HG03469 (cell line): ENCODE data around the gene PPP1R9B.

Experiments used
- ATAC-seq: cut with Tn5 transposase; IDR thresholded peaks from one replicate; pipeline ENCODE4 v1.9.1; 2021; ENCODE audit warnings: mild to moderate bottlenecking, moderate library complexity, moderate number of reproducible peaks; ENCODE audit not compliant: unreplicated experiment

Gene PPP1R9B

DNA sequence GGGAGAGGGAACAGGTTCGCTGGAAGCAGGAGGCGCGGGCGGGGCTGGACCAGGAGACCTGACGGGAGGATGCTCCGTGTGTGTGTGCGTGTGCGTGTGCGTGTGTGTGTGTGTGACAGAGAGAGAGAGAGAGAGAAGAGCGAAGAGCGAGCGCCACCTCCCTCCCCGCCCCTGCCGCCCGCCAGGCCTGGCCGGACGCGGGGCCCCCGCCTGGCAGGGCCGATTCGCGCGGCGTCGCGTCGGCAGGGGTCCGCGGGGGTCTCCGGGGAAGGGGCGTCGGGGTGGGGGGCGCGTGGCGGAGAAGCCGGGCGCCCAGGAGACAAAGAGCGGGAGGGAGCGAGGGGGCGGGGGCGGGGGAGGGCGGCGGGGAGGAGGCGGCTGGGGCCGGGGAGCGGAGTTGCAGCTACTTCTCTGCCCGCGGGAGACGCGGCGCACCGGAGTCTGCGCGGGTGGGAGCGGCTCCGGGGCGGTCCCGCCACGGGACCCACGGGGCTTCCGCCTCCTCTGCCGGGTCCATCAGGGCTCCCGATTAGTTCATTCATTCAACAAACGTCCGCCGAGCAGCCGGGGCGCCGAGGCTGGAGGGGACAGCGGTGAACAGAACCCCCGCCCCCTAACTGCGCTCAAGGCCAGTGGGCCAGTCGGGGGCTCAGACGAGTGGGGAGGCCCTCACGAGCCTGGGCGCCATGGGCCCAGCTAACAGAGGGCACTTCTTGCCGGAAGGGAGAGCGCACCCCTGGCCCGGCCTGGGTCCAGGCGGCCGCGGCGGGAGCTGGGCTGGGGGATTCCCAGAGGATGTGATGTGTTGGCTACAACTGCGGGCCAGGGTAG lies 20.5 kb downstream of the PPP1R9B start, which contains the start of gene SAMD14:
Gene SAMD14, minus strand, starts transcription at position 433 of the 831 bp plus-strand sequence. CDS start 5,201 bp downstream, outside the sequence.
- ATAC-seq: no peak

DNA sequence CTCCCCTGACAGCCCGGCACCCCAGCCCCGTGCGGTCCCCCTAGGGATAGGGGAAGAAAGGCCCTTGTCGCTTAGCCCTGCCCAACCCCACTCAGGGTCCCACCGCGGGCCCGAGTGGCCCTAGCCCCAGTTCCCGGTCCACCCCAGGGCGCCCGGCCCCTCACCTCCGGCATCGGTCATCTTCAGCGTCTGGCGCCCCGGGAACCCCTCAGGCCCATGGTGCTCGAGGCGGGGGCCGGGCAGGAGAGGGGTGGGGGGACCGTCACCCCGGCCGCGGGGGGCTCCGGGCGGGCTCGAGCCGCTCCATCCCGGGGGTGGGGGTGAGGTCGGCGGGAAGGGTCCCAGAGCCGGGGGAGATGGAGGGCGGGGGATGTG lies 21.1 kb downstream of the PPP1R9B start:
- ATAC-seq: no peak

DNA sequence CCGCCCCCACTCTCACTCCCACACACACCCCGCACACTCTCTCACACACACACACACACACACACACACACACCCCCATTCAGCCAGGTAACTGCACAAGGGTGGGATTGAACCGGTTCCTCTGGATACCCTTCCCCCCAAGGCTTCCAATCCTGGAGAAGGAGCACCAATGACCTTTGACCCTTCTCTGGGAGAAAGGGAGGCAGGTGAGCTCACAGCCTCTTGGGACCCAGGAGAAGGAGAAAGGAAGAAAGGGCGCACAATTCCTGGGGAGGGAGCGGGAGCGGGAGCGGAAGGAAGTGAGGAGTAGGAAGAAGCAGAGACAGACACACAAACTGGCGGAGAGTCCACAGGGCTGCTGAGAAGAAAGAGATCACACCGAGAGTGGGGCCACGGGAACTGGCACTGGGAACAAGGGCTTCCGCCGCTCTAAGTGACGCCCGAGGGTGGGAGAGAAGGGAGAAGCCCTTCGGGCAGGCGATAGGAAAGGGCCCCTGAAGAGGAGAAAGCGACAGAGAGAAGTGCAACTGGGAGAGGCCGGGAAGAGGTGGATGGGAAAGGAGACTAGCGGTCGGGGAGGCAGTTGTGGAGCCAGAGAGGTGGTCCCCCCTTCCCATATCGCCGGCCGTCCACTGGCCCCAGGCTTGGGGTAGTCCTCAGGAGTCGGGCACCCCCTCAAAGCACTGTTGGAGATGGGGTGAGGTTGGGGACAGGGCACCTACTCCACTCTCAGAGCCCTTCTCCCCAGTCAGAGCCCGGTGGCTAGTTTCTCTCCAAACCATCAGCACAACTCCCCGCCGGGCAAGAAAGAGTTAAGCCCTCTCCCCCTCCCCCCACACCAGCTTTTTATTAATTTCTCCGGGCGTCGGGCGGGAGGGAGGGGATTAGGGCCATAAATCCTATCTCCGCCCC lies 21.8 kb downstream of the PPP1R9B start:
- ATAC-seq: no peak

DNA sequence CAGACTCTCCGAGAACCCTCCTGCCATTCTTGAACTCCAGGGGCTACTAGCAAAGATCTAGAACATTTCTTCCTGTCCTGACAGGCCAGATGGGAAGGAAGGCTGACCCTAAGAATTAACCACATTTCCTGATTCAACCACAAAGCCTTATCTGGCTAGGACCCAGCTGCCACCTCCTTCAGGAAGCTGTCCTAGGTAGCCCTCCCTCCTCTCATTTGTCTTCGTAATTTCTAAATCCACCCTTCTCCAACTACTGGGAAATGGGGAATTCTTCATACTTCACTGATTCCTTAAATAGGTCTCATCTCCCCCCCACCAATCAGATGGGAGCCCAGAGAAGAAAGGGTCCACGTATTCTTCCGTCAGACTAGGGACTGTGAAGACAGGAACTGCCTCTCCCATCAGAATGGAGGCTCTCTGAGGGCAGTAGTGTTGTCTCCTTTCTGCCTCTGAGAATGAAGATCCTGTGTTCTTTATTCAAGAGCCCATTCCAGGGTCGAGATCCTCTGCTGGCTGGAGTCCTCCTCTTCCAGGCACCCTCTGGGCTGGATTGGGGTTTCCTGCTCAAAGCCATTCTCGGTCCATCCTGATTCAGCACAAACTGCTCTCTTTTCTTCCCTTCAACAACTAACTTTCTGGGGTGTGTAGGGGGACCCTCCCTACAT lies 22.6 kb downstream of the PPP1R9B start:
- ATAC-seq: no peak

DNA sequence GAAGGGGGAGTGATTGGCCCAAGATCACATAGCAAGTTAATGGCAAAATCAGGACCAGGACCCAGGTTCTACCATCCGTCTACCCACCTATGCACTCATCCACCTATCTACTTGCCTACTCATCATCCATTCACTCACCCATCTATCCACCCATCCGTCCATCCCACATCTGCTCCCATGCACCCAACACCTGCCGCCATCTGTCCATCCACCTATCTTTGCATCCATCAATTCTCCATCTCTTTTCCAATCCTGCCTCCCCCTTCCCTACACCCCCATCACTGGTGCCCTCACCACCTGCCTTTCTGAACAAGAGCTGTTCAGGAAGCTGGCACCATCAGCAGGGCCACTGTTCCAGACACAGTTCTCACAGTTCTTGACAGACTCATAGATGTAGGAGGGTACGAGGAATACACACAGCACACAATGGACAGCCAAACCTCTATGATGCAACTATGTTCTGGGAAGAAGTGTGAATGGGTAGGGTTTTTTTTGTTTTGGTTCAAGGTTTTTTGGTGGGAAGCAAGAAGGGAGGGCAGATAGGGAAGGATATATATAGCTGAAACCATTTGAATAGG lies 25.0 kb downstream of the PPP1R9B start:
- ATAC-seq: no peak

DNA sequence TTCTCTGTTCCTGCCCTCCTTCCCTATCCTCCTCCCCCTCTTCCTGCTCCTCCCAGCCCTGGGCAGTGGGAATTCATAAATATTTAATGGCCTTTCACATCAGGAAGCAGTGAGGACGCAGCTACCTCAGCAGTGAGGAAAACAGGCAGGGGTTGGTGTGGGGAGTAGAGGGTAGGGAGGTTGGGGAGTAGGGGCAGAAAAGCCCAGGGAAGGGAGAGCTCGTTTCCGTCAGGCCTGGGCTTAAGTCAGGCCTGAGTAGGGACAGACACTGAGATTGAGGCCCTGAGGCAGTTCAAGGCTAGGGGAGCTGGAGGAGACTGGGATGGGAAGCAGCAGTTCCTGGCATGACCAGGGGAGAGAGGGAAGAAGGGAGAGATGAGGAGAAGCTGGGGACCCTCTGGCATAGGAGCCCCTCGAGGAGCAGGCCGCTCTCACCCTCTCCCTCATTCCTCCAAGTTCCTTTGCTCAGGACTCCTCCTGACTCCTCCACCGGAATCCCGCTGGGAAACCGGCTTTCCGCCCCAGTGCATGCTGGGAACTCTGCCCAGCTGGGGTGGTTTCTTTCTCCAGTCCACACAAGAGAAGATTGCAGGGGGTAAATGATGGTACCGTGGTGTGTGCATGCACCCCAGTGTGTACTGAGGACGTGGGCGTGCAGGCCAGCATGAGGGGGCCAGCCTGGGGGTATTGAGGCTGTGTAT lies 26.7 kb downstream of the PPP1R9B start:
- no peak for ATAC-seq

DNA sequence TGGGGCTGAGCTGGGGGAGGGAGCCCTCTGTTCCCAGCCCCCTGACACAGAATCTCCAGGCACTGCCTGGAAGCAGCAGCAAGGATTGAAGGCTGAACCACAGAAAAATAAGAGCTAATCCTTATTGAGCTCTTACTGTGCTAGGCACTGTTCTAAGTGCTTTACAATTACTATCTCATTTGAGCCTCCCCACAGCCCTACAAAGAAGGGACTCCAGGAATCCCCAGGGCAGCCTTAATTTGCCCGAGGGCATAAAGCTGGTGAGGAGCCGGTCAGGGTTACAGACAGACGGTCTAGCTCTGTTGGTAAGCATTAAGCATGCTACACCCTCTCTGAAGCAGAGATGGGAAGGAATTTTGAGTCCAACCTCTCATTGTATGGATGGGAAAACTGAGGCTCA lies 27.5 kb downstream of the PPP1R9B start:
- ATAC-seq: no peak

DNA sequence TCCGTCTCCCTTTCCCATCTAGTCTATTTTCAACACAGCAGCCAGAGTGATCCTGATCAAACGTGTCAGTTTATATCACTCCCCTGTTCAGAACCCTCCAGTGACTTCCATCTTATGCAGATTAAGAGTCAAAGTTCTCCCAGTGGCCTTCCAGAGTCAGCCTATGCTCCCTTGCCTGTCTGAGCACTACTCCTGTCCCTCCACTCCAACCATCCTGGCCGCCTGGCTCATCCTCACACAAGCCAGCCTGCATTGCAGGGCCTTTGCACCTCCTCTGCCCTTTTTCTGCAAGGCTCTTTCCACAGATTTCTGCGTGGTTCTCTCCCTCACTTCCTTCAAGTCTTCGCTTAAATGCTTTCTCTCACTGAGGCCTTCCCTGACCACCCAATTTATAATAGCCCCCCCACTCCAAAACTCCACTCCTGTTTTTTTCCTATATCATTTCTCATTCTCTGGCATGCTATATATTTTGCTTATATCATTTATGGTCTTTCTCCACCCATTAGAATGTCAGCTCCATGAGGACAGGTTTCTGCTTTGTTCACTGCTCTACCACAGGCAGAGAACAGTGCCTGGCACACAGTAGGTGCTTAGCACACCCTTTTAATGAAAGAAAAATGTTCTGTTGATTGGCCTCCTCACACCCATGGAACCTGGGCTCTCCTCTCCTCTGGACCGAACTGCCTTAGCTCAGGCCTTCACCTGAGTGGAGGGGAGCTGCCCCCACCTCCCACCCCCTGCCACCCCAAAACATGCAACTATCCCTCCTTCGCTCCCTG lies 29.8 kb downstream of the PPP1R9B start:
- ATAC-seq: no peak

DNA sequence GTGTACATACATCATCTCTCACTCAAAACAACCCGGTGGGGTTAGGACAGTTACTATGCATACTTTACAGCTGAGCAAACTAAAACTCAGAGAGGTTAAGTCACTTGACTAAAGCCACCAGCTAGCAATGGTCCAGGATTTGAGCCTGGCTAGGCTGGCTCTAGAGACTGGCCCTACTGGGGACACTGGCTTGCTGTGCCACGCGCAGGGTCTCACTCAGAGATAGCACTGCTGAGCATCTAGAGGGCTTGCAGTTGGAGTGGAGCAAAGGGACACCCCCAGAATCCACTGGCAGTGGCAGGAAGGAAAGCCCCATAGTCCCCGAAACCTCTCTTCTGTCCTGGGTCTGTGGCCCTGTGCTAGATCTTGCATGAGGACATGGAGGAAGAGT lies 31.7 kb downstream of the PPP1R9B start:
- no peak for ATAC-seq

DNA sequence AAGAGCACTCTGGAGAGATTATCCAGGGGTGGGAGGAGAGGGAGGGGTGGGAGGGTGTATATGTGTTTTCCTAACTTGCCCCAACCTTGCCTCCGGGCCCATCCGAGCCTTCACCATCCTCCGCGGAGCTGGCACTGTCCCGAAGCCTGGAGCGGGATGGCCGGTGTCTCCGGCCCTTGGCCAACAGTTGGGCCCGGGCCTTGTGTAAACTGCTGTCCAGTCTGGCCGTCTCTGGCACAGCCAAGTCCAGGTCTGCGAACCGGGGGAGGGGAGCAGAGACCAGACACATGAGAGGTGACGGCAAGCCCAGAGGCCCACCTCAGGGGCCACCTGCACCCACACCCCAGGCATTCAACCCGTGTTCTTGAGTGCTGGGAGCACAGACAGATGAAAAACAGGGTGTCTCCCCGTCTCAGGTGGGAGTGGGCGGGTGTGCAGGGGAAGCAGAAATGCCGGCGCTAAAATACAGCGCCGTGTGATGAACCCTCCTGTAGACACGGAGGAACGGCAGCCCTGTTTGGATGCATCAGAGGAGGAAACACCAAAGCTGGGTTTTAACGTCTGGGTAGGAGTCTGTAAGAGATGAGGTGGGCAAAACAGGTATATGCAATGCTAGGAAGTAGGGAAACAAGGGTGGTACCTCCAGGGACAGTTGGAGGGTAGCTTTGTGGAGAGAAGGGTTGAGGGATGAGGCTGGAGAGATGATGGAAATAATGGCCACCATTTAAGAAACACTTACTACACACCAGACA lies 32.2 kb downstream of the PPP1R9B start:
- ATAC-seq: no peak

DNA sequence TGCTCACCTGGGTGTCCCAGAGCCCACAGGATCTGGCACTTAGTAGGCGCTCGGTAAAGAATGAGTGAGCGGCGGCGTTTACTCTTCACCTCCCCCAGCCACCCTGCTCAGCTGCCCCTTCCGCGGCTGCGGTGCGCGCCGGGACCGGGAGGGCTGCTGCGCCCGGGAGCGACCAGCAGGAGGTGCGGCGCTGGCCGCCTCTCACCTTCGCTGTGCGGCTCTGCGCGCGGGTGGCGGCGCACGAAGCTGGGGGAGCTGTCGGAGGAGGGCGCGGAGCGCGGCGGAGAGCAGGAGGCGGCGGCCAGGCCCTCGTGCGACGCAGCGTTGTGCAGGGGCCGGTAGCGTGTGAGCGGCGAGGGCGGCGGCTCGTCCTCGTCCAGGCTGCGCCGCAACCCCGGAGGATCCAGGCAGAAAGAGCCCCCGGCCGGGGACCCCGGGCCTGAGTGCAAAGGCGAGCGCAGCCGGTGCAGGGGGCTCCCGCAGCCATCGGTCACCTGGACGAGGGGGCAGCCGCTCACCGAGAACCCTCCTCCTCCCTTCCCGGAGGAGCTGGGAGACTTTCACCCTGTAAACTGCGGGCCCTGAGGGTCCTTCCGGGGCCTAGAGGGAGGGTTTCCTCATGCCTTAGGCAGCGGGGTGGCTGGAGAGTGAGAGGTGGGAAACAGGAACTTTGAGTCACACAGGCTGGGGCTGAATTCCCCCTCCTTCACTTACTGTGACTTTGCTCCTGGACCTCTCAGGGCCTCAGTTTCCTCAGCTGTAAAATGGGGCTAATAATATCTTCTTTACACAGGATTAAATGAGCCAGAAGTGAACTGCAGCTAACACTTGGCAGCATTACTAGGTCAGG lies 33.0 kb downstream of the PPP1R9B start:
- no peak for ATAC-seq

DNA sequence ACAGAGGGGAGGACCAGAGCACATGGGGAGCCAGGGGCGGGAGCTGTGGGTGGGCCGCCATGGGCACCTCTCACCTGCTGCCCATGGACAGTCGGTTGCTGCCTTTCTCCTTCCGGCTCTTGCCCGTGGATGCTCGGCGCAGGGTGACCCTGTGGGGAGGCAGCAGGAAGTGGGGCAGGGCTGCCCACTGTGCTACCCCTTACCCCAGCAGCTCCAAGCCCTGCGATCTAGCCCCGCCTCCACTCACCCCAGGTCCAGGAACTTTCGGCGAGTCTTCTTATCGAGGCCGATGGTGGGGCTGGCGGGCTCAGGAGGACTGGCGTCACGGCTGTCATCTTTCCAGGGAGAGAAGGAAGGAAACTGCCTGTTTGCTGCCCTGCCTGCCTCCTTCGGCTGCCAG lies 34.7 kb downstream of the PPP1R9B start:
- ATAC-seq: no peak

DNA sequence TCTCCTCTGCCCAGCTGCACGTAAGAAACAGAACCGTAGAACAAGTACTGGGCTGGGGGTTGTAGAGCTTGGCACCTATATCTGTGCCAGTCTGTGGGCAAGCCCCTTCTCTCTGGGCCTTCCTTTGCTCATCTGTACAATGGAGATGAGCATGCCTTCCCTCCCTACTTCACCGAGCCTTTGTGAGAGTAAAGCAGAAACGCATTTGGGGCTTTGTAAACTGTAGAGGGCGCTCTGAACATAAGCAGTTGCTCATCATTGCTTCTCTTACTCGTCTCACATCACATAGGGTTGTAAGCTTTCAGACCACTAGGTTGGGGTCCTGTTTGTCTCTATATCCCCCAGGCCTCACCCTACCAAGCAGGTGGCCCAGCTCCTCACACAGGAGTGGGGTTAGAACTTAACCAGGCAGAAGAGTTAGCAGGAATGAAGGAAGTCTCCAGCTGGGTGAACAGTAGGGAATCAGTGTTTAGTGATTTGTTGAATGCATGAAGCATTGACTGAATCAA lies 35.6 kb downstream of the PPP1R9B start:
- ATAC-seq: no peak

DNA sequence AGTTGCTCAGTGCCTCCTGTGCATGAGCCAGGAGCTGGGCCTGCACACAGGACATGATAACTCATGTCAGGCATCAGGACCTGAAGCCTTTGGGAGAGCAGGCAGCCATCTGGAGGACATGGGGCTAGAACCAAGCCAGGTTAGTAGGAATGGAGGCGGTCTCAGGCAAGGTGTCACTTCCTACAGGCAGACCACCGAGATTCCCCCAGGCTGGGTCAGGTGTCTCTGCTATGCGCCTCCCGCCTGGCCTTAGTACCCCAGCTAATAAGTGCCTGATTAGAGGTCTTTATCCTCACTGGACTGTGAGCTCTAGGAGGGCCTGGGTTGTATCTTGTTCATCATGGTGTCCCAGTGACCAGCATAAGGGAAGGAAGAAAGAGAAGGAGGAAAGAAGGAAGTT lies 36.1 kb downstream of the PPP1R9B start:
- ATAC-seq: no peak

DNA sequence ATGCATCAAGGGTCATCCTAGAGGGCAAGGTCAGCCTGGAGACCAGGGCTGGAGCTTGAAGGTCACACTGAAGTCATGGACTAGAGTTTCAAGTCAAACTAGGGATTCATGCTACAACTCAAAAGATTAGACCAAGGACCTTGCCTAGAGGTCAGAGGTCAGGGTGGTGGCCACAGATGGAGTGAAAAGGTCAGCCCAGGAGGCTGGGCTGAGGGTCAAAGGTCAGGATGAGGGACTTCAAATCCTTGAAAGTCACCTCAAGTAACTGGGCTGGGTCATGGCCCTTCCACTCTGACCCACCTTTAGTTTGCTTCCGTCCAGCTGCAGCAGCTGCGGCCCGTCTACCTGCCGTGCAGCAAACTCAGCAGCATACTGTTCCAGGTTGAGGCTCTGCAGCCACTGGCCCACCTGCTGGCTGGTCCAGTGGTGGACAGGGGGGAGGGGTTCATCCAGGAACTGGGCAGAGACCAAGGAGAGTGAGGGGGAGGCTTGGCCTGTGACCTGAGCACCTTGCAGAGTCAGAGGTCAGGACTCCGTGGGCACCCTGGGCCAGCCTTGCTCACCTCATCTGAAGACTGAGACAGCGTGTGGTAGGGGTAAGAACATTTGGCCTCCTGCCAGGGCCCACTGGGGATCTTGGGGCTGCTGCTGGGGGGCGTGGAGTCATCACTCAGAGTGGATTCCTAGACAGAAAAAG lies 36.7 kb downstream of the PPP1R9B start:
- no peak for ATAC-seq

DNA sequence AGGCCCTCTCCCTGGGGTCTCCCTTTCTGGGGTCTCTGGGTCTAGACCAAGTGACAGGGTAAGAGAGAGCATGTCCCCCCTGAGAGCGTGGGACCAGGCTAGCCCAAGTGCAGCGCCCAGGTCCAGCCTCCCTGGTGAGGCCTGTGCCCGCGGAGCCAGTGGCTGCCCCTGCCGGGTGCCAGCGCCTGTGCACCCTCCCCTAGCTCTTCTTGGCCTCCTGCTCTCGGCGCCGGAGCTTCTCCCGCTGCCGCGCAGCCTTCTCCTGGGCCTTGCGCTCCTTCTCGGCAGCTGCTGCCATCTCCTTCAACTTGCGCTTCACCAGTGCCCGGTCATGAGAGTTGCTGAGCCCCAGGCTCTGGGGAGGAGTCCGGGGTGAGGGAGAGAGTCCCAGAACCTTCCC lies 37.8 kb downstream of the PPP1R9B start:
- no peak for ATAC-seq
